Tibial artery (tissue), 4 donors: ENCODE measurements around the gene CNTNAP2.

ENCODE experiments used
- DNase-seq, 2 donors: peaks; one replicate each; pipeline ENCODE4 v3.0.0-alpha.2; 2019
- H3K27ac ChIP-seq, 2 donors: fragments of 200-600 bp; sonication (generic) in 1 of 2; 1 replicate in 1 of 2; 2 replicates in 1 of 2; pipeline ENCODE4 v1.5.1; 2018 to 2019; ENCODE audit warnings: mild to moderate bottlenecking in 1 of 2
- H3K27me3 ChIP-seq, 2 donors: fragments of 200-600 bp; sonication (generic) in 1 of 2; one replicate each; pipeline versions ENCODE4 v1.5.1 to v1.6.0; 2016 to 2019
- H3K36me3 ChIP-seq, 3 donors: fragments of 200-600 bp; sonication (generic) in 2 of 3; one replicate each; pipeline ENCODE4 v1.5.1; 2016 to 2019; ENCODE audit warnings: mild to moderate bottlenecking in 2 of 3
- H3K4me1 ChIP-seq, 4 donors: fragments of 200-600 bp; sonication (generic) in 2 of 4; 1 replicate in 3 of 4; 2 replicates in 1 of 4; pipeline ENCODE4 v1.5.1; 2016 to 2019
- H3K4me3 ChIP-seq, 2 donors: fragments of 200-600 bp; sonication (generic) in 1 of 2; 1 replicate in 1 of 2; 2 replicates in 1 of 2; pipeline ENCODE4 v1.5.1; 2018 to 2019; ENCODE audit warnings: mild to moderate bottlenecking in 2 of 2
- H3K9me3 ChIP-seq, 3 donors: fragments of 200-600 bp; sonication (generic) in 1 of 3; one replicate each; pipeline ENCODE4 v1.5.1; 2016 to 2019
- CTCF ChIP-seq, 2 experiments: fragments of 200-600 bp in 1 of 2; fragments of 450-650 bp in 1 of 2; IDR thresholded peaks; one replicate each; pipeline ENCODE4 v1.5.1; 2017 to 2019; ENCODE audit warnings: antibody characterized with exemption in 2 of 2, mild to moderate bottlenecking in 1 of 2, moderate library complexity in 1 of 2
- intact Hi-C: fragments of 100-400 bp; cut with DNase I; formaldehyde crosslinking; loops from one replicate; pipeline ENCODE4 v1.15.0; 2023; ENCODE audit warnings: low total_unique reads

CNTNAP2 gene

DNA sequence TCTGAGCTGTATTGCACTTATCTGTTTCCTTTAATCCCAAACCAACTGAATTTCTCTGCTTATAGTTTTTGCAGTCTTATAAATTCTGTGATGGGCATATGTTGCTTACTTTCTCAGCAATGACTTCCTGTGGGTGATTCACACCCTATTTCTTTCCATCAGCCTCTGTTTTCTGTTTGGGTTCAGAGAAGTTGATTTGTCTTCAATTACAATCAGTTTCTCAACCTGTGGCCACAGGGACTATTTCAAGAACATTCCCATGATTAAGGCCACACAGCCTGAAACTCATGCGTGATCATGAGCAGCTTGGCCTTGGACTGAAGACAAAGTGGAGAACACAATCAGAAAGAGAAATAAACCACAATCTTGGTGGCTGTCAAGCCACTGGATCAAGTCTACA is 1299.4 kb downstream of the CNTNAP2 start:
- no peaks in the 10 kb centered on the region for H3K27me3 ChIP-seq
- H3K9me3 ChIP-seq, result no peaks in the 10 kb centered on the region
- TF ChIP-seq CTCF (IDR thresholded peaks at IDR 0.05), result no peak
- H3K4me1 ChIP-seq, result peaks cover 0 to 18% (median 0%) of the 10 kb centered on the region in 4 donors
- intact Hi-C loops, result no loop called here
- DNase-seq, result no peak
- no peaks in the 10 kb centered on the region for H3K36me3 ChIP-seq
- H3K4me3 ChIP-seq, result no peak overlapping the region
- no peak overlapping the region for H3K27ac ChIP-seq

- intact Hi-C loops, result no loop called here
- DNase-seq, result no peak
- Histone ChIP-seq H3K36me3 (no peaks in the 10 kb centered on the region), H3K4me3 (no peak overlapping the region), H3K27me3 (no peaks in the 10 kb centered on the region), H3K4me1 (no peaks in the 10 kb centered on the region), H3K27ac (no peak overlapping the region), H3K9me3 (no peaks in the 10 kb centered on the region)
- TF ChIP-seq CTCF (IDR thresholded peaks at IDR 0.05), result no peak
Measured at GRCh38 chr7:147418966-147419365, 1302.4 kb downstream of the CNTNAP2 start.

DNA sequence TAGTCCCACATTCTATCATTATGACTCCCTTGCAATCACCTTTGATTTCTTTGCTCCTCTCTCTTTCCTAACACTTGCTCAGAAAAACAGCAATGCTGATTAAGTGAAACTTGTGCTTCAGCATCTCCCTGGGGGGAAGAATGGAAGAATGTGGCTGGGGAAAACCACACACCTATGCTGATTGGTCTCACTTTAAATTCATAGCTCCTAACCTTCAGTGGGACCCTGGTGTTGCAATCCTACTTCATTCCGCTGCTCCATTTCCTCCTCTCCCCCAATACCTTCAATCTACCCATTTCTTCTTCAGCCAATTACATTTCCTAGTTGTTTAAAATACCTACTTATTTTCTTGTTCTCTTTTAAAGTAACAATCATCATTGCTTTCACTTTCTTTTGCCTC is 1307.3 kb downstream of the CNTNAP2 start:
- TF ChIP-seq CTCF (IDR thresholded peaks at IDR 0.05), result no peak
- Histone ChIP-seq H3K27me3 (no peaks in the 10 kb centered on the region), H3K4me1 (no peaks in the 10 kb centered on the region), H3K9me3 (no peaks in the 10 kb centered on the region), H3K27ac (no peak overlapping the region), H3K36me3 (no peaks in the 10 kb centered on the region), H3K4me3 (no peak overlapping the region)
- intact Hi-C loops, result no loop called here
- DNase-seq, result no peak

DNA sequence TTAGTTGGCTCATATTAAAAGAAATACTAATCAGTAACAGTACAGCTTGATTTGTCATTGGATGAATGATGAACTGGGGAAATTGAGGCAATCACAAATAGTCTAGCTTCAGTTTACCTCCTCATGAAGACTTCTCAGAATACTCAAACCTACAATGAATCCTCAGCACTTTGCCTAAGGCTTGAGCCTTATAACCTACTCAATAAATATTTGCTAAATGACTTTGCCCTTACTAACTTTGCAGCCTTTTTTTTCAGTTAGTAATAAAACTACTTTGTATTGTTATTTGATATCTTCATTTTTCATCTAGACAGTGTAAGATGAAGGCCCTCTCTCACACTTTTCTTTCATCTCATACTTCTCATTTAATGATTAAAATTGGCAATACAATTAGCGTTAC is 1311.5 kb downstream of the CNTNAP2 start:
- Histone ChIP-seq H3K4me3 (no peak overlapping the region), H3K36me3 (no peaks in the 10 kb centered on the region), H3K9me3 (no peaks in the 10 kb centered on the region), H3K27ac (no peak overlapping the region), H3K27me3 (no peaks in the 10 kb centered on the region), H3K4me1 (no peaks in the 10 kb centered on the region)
- intact Hi-C loops, result no loop called here
- no peak for TF ChIP-seq CTCF (IDR thresholded peaks at IDR 0.05)
- no peak for DNase-seq

GRCh38 chr7:147429961-147430360 is 1313.4 kb downstream of the CNTNAP2 start:
- Histone ChIP-seq H3K4me3 (no peak overlapping the region), H3K27ac (no peak overlapping the region), H3K4me1 (no peaks in the 10 kb centered on the region), H3K36me3 (no peaks in the 10 kb centered on the region), H3K9me3 (no peaks in the 10 kb centered on the region), H3K27me3 (no peaks in the 10 kb centered on the region)
- intact Hi-C loops, result no loop called here
- TF ChIP-seq CTCF (IDR thresholded peaks at IDR 0.05), result no peak
- DNase-seq, result no peak

DNA sequence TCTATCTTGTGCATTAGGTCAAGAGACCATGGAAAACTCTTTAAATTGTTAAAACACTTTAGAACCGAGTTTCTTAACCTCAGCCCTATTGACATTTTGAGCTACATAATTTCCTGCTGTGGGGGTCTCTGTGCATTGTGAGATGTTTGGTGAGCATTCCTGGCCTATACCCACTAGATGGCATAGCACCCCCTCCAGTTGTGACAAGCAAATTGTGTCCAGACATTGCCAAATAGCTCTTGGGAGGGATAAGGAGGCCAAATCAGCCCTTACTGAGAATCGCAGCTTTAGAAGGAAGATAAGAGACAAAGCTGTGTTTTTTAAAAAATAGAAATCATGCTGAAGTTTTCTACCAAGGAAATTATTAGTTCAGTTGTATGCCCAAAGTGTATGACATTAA is 1315.5 kb downstream of the CNTNAP2 start:
- Histone ChIP-seq H3K9me3 (no peaks in the 10 kb centered on the region), H3K27ac (no peak overlapping the region), H3K36me3 (no peaks in the 10 kb centered on the region), H3K4me1 (no peaks in the 10 kb centered on the region), H3K27me3 (no peaks in the 10 kb centered on the region), H3K4me3 (no peak overlapping the region)
- intact Hi-C loops, result no loop called here
- no peak for DNase-seq
- TF ChIP-seq CTCF (IDR thresholded peaks at IDR 0.05), result no peak
